Esophagus squamous epithelium (tissue), 4 donors: ENCODE measurements around the gene GPR87.

Experiments used
- CTCF ChIP-seq, 6 experiments: fragments of 450-650 bp in 4 of 6; fragments of 200-600 bp in 2 of 6; sonication (generic) in 2 of 6; IDR thresholded peaks; one replicate each; pipeline ENCODE4 v1.5.1; 2016 to 2019; ENCODE audit warnings: antibody characterized with exemption in 6 of 6, mild to moderate bottlenecking in 4 of 6, moderate library complexity in 4 of 6
- POLR2A ChIP-seq, 4 donors: fragments of 450-650 bp; IDR thresholded peaks; one replicate each; pipeline ENCODE4 v1.6.1; 2017; ENCODE audit warnings: antibody characterized with exemption in 4 of 4, mild to moderate bottlenecking in 4 of 4, moderate library complexity in 3 of 4

- TF ChIP-seq CTCF (IDR thresholded peaks at IDR 0.05) (no peak), POLR2A (IDR thresholded peaks at IDR 0.05) (no peak)
Observed at GRCh38 chr3:151322511-151322910, 5.9 kb upstream of the GPR87 start.
